Measurements from ENCODE around the gene STRIP1.

Gene STRIP1

DNA sequence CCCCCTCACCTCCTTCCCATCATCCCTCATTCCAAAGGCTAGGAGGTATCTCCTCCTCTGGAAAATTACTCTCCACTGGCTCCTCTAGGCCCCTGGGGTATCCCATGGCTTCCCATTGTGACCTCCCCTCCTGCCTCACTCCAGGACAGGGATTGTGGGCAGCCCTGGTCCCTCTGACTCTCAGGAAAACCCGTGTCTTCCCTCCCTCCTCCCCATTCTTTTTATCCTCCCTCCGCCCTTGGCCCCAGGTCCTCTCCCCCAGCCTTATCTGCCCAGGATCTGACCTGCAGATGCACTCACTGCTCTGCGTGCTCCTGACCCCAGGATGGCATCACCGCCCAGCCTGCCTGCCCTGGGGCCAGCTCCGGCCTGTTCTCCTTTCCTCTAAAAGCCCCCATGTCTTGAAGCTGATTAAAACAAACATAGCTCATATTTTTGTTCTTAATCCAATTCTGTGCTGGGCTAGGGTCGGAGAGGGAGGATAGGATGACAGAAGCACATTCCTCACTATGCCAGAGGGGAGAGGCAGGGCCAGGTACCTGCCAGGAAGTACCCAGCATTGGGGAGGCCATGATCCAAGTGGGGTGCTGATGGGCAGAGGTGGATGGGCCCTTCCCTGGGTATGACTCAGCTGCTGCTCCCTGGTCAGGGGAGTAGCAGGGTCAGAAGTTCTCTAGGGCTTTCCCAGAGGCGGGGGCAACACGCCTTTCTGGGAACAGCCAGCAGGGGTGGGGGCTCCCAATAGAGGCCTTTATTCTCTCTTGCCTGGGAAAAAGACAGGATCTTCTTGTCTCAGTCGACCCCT, 64.0 kb downstream of the STRIP1 start:
- no peak for DNase-seq

DNA sequence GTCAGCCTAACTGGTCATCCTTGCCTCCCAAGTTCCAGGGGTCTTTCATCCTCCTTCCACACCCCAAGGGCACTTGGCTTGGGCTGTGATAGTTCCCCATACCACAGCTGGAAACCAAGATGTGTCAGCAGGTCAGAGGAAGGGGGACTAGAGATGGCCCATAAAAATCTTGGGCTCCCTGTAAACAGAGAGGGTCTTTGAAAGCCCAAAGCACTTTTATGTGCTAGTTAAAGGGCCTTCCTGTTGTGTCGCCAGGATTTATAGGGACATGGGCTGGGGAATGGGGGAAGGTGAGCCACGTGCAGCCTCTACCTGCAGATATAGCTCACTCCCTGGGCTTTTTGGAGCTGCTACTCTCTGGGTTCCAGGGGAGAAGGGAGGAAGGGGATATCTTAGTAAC, 65.9 kb downstream of the STRIP1 start:
- DNase-seq: no peak

DNA sequence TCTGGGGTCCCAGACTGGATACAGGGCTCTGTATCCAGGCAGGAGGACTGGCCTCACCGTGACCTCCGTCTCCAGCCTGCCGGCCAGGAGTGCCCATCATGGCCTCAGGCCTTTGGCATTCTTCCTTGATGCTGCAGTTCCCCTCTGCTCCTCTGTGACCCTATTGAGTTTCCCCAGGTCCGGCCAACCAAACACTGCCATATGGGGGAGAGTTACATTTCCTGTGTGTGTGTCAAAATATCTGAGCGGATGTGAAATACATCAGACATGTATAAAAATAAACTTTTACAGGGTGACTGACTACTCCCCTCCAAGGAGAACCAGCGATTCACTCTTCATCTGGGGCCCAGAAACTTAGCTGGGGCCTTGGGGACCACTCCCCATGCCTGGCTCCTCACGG, 67.7 kb downstream of the STRIP1 start:
- no peak for DNase-seq

All from activated naive CD4-positive, alpha-beta T cell treated with anti-CD3 and anti-CD28 coated beads, Interleukin-2, amount 50 U/mL, for 16 hours (primary cell).